Osteocyte (in vitro differentiated cells): ENCODE measurements around the gene GTF2F2. TPM values are rescaled to one million over a fixed set of nuclear protein-coding genes. Genes with fewer than 3 reads are reported as not detected.

ENCODE experiments used
- DNase-seq: peaks from one replicate; pipeline ENCODE4 v3.0.0; 2021; ENCODE audit warnings: mixed read lengths; ENCODE audit not compliant: unreplicated experiment; ENCODE audit errors: extremely low spot score
- H3K27ac Mint-ChIP-seq: one replicate; pipeline ENCODE4 v1.8.0; 2021; ENCODE audit warnings: mild to moderate bottlenecking, mixed read lengths; ENCODE audit not compliant: unreplicated experiment
- H3K27me3 Mint-ChIP-seq: one replicate; pipeline ENCODE4 v1.8.0; 2021; ENCODE audit warnings: mixed read lengths; ENCODE audit not compliant: unreplicated experiment
- H3K36me3 Mint-ChIP-seq: one replicate; pipeline ENCODE4 v1.8.0; 2021; ENCODE audit warnings: mixed read lengths; ENCODE audit not compliant: unreplicated experiment
- H3K4me1 Mint-ChIP-seq: one replicate; pipeline ENCODE4 v1.8.0; 2021; ENCODE audit warnings: mixed read lengths; ENCODE audit not compliant: unreplicated experiment
- H3K4me3 Mint-ChIP-seq: one replicate; pipeline ENCODE4 v1.8.0; 2021; ENCODE audit warnings: mild to moderate bottlenecking, moderate library complexity, mixed read lengths; ENCODE audit not compliant: unreplicated experiment
- H3K9me3 Mint-ChIP-seq: one replicate; pipeline ENCODE4 v1.8.0; 2021; ENCODE audit warnings: mixed read lengths; ENCODE audit not compliant: unreplicated experiment
- total RNA-seq: library from RNA; stranded (reverse); gene quantifications from 2 replicates; pipeline ENCODE4 v1.2.1, GENCODE V29; 2021
- TF ChIP-seq, protein P1 (sequence below): fragments of 200-600 bp; sonication (generic); IDR thresholded peaks from 2 replicates; pipeline ENCODE4 v1.5.0; 2021; ENCODE audit warnings: antibody characterized with exemption, mild to moderate bottlenecking, moderate library complexity

GTF2F2 gene
- total RNA-seq, 1 donor from 2014 or later, result 15.6 TPM

DNA sequence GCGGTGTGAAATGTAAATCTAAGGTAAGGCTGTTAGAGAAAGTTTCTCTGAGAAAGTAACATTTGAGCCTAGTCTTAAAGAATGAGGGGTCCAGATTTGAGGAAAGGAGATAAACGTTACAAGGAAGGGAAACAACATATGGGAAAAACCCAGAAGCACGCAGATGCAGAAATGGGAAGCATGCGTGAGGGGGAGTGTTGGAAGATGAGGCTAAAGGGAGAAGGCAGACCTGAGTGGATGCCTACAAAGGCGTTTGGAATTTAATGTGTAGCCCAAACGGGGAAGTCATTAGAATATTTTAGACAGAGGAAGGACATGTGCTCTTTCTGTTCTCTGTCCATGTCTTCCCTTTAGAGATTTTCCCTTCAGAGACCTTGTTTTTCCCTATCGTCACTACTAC, 159.7 kb downstream of the GTF2F2 start:
- Mint-ChIP-seq H3K27me3 (no peaks in the 10 kb centered on the region), H3K9me3 (peaks cover 6% of the 10 kb centered on the region), H3K4me1 (peaks cover 2% of the 10 kb centered on the region), H3K4me3 (no peak overlapping the region), H3K36me3 (peaks cover 6% of the 10 kb centered on the region), H3K27ac (no peak overlapping the region)
- TF ChIP-seq, protein P1, sequence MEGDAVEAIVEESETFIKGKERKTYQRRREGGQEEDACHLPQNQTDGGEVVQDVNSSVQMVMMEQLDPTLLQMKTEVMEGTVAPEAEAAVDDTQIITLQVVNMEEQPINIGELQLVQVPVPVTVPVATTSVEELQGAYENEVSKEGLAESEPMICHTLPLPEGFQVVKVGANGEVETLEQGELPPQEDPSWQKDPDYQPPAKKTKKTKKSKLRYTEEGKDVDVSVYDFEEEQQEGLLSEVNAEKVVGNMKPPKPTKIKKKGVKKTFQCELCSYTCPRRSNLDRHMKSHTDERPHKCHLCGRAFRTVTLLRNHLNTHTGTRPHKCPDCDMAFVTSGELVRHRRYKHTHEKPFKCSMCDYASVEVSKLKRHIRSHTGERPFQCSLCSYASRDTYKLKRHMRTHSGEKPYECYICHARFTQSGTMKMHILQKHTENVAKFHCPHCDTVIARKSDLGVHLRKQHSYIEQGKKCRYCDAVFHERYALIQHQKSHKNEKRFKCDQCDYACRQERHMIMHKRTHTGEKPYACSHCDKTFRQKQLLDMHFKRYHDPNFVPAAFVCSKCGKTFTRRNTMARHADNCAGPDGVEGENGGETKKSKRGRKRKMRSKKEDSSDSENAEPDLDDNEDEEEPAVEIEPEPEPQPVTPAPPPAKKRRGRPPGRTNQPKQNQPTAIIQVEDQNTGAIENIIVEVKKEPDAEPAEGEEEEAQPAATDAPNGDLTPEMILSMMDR, result no peak
- DNase-seq, result no peak

DNA sequence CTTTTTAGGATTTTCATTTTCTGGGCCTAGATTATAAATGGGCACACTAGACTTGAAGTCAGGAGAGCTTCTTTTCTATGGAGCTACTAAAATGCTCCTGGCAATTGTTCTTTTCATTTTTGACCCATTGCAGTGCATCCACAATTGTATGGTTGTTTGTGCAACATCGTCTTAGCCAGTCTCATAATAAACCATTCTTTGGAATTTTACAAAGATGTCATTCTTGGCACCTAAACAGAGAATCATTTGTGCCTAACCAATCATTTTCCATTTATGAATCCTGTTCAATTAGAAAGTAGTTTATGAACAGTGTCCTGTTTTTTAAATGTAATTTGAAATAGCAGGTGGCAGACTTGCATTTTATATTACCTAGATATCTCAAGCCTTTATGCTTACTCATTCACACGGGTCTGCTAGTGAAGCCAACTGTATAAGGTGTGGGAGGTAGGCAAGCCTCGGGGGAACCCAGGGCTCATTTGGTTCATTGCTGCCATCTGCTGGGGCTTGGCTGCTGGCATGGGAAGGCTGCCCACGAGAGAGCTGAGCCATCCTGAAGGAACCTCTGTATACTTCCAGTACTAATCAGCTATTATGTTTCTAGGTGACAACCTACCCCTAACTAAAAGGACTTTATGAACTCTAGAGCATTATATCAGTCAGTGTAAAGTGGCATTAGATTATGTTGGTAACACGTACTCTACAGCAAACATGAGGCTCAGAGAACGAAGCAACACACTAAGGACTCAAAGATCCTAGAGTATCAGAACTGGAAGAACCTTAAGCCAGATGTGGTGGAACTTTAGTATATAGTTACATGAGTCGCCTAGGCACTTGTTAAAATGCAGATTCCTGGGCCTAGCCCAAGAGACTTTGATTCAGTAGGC, 160.7 kb downstream of the GTF2F2 start:
- Mint-ChIP-seq H3K9me3 (peaks cover 6% of the 10 kb centered on the region), H3K4me1 (peaks cover 2% of the 10 kb centered on the region), H3K27me3 (no peaks in the 10 kb centered on the region), H3K27ac (no peak overlapping the region), H3K4me3 (no peak overlapping the region), H3K36me3 (peaks cover 8% of the 10 kb centered on the region)
- TF ChIP-seq, protein P1, result peak; percentile 95
- peak; percentile 87 for DNase-seq

DNA sequence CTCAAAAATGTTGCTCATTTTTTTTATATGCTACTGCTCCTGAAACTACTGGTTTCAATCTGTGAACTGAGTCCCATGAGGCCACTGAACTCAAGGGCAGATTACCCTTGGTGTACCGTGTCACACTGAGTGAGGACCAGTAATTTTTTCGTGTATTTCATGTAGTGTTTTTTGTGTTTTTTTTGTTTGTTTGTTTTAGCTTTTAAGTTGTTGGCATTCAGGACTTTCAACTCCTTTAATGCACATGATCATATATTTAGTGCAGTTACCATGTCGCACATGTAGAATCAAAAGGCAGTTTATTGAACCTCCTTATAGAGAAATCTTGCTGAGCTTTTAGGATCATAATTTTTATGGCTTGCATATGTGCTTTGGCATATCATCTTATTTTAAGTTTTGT, 162.7 kb downstream of the GTF2F2 start:
- H3K27me3 Mint-ChIP-seq, result no peaks in the 10 kb centered on the region
- DNase-seq, result no peak
- peaks cover 7% of the 10 kb centered on the region for H3K36me3 Mint-ChIP-seq
- TF ChIP-seq, protein P1, result no peak
- no peak overlapping the region for H3K27ac Mint-ChIP-seq
- peaks cover 2% of the 10 kb centered on the region for H3K4me1 Mint-ChIP-seq
- no peaks in the 10 kb centered on the region for H3K9me3 Mint-ChIP-seq
- no peak overlapping the region for H3K4me3 Mint-ChIP-seq

DNA sequence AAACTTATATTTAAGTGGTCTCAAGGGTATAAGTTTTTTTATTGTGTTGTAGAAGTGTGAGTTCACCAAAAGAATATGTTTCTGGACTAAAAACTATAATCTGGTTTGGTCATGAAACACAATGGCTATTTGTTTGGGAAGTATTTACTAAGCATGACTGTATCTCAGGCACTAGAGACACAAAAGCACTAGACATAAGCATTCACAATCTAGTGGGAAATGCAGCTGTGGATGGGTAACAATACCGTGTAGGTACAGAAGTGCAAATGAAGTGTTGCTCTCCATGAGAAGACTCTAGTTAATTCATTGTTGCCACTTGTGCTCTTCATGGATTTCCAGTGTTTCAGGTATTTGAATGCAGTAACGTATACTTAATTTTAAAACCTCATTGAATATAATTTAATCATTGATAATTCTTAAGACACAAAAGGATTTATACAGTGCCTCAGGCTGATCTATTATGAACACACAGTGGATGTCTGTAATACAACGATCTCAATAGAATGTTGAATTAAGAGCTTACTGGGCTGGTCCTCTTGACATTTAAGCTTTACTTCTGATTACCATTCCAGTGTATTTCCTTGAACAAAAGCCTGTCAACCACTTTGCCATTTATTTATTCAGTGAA, 169.7 kb downstream of the GTF2F2 start:
- no peak overlapping the region for H3K27ac Mint-ChIP-seq
- no peaks in the 10 kb centered on the region for H3K4me1 Mint-ChIP-seq
- H3K9me3 Mint-ChIP-seq, result no peaks in the 10 kb centered on the region
- no peaks in the 10 kb centered on the region for H3K27me3 Mint-ChIP-seq
- DNase-seq, result no peak
- TF ChIP-seq, protein P1, result no peak
- no peak overlapping the region for H3K4me3 Mint-ChIP-seq
- peaks cover 6% of the 10 kb centered on the region for H3K36me3 Mint-ChIP-seq

DNA sequence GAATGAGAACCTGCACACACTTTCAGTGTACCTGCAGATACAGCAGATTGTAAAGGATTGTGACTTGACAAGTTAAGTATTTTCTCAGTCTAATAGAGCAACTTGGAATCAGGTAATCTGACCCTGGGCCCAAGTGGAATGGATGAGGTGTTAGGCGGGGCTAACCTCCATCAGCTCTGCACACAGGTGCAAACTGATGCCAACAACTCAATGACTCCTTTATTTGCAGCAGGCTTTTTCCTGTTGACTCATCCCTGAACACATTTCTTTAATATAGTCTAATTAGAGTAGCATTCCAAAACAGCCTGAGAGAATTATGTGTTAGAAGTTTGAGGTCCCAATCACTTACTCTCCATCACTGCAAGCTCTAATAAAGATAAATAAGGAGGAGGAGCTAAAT, 171.9 kb downstream of the GTF2F2 start:
- H3K27me3 Mint-ChIP-seq, result no peaks in the 10 kb centered on the region
- H3K36me3 Mint-ChIP-seq, result peaks cover 4% of the 10 kb centered on the region
- H3K4me3 Mint-ChIP-seq, result no peak overlapping the region
- H3K4me1 Mint-ChIP-seq, result peaks cover 7% of the 10 kb centered on the region
- TF ChIP-seq, protein P1, result no peak
- no peak for DNase-seq
- no peak overlapping the region for H3K27ac Mint-ChIP-seq
- no peaks in the 10 kb centered on the region for H3K9me3 Mint-ChIP-seq
